Islet precursor cell (in vitro differentiated cells): ENCODE results near the gene ARL3.
A peak's percentile ranks its signal among the peaks of the same experiment; 100 is the strongest.
"Not testable (repeated sequence)": the region's sequence is repeated elsewhere in the genome, so short reads cannot be mapped to it uniquely, and the experiment has no call there.

Source experiments
- DNase-seq: peaks from one replicate; pipeline ENCODE4 v3.0.0-alpha.2; 2018

Gene ARL3

DNA sequence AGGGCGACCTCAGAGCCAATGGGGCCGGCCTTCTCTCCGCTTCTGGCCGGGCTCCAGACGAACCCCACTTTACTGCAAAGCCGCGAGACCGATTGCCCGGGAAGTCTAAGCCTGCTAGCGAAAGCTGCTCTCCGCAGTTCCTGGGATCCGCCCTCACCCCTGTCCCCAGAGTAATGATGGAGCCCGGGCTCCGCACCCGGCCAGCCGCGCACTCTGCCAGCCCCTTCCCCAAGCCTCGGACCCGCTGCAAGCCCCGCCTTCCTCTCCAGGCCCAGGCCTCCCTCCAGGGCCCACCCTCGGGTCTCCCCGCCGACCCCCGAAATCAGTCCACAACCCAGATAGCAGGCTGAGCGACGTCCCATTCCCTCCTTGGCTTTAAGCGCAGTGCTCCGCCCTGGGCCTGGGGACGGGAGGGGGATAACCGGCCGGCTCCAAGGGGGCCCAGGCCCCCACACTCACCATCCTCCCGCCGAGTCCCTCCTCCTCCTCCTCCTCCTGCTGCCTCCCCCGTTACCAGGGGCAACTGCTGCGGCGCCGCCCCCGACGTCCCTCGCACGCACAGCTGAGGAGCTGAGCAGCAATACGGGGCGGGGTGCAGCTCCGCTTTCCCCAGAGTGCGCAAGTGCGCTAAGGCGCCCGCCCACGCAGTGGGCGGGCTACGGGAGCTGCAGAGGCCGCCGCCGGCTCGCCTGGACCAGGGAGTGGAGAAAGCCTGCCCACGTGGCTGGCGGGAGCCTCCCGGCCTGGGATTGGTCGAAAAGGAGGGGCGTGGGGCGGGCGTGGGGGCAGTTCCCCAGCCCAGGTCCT, at the start of gene ARL3:
ARL3 (minus strand) TSS at position 584 of the 807 bp plus-strand sequence; CDS start at position 462, 122 bp downstream.
- DNase-seq, result peak; percentile 100

- peak; percentile 83 for DNase-seq
Observed at GRCh38 chr10:102763037-102763607, 48.9 kb upstream of the ARL3 start.

DNA sequence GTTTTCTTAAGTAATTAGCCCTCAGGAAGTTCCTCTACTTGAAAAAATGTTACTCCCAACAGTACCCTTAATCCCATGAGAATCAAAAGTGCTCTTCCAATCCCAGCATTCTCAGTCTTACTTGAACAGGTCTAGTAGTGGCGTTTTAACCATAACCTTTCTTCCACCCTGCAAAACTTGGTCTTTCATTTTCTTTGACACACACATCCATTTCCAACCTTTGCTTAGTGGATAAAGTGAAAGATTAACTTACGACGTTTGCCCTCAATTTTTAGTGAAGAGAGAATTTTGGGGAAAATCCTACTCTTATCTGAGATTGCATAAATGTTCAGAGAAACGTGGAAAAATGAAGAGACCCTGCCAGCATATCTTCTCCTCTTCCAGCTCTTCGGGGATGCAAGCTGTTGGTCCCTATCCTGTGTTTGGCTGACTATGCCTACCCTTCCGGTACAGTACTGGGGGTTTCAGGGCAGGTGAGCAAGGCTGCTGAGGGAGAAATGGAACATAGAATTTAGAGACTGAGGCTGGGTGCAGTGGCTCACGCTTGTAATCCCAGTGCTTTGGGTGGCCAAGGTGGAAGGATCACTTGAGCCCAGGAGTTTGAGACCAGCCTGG, 48.3 kb upstream of the ARL3 start:
- no peak for DNase-seq

GRCh38 chr10:102761981-102762380, 47.8 kb upstream of the ARL3 start:
- DNase-seq, result no peak

DNA sequence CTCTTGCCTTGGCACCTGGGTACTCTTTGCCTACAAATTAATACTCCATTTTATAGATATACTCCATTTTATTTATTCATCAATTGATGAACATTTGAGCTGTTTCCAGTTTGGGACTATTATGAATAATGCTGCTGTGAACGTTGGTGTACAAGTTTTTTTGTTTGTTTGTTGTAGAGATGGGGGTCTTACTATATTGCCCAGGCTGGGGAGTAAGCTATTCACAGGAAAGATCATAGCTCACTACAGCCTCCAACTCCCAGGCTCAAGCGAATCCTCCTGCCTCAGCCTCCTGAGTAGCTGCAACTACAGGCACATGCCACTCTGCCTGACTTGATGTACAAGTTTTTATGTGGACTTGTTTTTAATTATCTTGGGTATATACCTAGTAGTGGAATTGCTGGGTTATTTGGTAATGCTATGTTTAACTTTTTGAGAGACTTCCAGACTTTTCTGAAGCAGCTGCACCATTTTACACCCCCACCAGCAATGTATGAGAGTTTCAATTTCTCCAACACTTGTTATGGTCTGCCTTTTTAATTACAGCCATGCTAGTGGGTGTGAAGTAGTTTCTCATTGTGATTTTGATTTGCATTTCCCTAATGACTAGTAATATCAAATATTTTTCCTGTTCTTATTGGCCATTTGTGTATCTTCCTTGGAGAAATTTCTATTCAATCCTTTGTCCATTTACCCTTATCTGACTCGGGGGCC, 45.5 kb upstream of the ARL3 start:
- DNase-seq, result no peak

DNA sequence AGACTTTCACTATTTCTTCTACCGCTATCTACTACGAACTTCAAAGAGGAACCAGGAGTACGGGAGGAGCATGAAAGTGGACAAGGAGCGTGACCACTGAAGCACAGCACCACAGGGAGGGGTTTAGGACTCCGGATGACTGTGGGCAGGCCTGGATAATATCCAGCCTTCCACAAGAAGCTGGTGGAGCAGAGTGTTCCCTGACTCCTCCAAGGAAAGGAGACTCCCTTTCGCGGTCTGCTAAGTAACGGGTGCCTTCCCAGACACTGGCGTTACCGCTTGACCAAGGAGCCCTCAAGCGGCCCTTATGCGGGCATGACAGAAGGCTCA, 44.7 kb upstream of the ARL3 start:
- DNase-seq, result not testable (repeated sequence)

GRCh38 chr10:102758240-102758932, 44.2 kb upstream of the ARL3 start:
- DNase-seq, result peak; percentile 79

GRCh38 chr10:102757323-102757722, 43.1 kb upstream of the ARL3 start:
- DNase-seq, result no peak

- no peak for DNase-seq
Observed at GRCh38 chr10:102753718-102754117, 39.5 kb upstream of the ARL3 start.

DNA sequence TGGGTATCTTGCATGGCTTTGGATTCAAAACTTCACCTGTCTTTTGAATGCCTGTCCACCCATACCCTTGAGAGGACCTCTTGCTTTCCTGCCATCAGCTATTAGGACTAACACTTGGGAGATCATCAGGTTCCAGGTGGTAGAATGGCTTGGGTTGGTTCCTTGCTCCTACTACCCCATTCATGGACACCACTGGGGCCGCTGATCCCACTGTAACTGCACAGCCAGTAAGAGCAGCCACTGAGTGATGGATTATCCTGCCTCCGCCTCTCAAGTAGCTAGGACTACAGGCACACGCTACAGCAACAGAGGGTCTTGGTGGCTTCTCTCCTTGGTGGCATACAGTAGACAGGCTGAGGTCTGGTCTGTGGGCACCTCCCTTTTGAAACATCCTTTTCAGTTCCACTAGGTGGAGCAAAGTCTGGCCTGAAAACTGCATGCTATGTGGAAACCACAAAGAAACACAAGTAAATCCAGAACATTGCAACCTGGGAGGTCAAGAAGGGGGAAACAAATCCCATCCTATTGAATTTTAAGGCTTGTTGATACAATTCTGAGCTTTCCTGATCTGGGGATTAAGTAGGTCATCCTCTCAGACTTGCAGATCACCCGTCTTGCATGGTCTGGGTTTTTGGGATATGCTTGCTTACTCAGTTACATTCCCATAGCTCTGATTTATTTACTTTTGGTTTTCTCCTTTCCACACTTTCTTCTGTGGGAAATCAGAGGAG, 38.9 kb upstream of the ARL3 start:
- peak; percentile 76 for DNase-seq

- DNase-seq, result no peak
Observed at GRCh38 chr10:102752266-102752930, 38.2 kb upstream of the ARL3 start.

GRCh38 chr10:102745157-102745556, 31.0 kb upstream of the ARL3 start:
- no peak for DNase-seq

GRCh38 chr10:102744374-102745051, 30.3 kb upstream of the ARL3 start:
- no peak for DNase-seq

GRCh38 chr10:102743588-102744373, 29.6 kb upstream of the ARL3 start, which contains the start of gene WBP1L:
WBP1L (plus strand) TSS chr10:102743948; CDS start chr10:102744054, 106 bp downstream.
- DNase-seq, result peak; percentile 99

DNA sequence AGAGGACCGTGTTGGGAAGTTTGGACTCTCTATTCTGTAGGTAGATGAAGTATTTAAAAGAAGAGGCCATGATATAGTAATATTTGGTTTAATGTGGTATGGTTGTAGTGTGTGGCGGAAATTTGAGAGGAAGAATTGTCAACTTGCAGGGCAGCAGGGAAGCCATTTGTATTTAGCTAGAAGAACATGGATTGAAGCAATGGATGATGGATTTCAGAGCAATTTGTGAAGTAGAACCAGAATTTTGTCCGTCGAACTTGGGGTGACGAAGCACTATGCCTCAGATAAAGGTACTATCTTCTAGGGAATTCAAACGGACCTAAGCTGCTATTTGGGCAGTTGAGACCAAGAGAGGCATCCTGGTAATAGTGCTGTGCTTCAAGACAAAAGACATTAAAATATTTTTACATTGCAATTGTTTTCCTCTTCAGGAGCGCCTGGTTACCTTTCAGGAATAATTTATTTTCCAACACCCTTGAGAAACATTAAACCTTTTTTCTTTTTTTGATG, 28.9 kb upstream of the ARL3 start:
- DNase-seq, result no peak

GRCh38 chr10:102742313-102742712, 28.1 kb upstream of the ARL3 start:
- not testable (repeated sequence) for DNase-seq

- DNase-seq, result no peak
Observed at GRCh38 chr10:102741726-102742237, 27.6 kb upstream of the ARL3 start.

DNA sequence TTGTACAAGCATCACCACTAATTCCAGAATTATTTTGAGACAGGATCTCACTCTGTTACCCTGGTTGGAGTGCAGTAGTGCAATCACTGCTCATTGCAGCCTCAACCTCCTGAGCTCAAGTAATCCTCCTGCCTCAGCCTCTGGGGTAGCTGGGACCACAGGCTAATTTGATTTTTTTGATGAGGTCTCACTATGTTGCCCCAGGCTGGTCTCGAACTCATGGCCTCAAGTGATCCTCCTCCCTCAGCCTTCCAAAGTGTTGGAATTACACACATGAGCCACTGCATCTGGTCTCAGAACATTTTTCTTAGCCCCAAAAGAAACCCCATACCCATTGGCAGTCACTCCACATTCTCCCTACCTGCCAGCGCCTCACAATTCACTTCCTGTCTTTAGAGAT, 26.0 kb upstream of the ARL3 start:
- no peak for DNase-seq

DNA sequence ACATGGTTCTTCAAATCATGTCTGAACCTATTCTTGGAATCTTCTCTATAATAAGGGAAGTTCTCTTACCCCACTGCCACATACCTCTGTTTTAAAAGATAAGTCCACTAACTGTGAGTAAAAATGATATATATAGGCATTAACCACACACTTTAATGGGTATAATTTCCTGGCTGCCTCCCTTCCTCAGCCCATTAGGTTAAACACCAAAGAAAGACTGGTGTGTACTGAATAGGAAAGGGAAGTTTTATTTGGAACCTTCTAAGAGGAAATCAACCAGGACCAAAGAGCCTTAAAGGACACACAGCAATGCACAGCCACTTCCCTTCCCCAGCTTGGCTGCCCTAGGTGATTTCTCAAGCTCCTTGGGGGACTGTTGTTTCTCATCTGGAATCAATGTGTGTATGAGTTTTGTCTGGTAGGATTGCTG, 24.5 kb upstream of the ARL3 start:
- DNase-seq, result no peak
